HG02885 (cell line): ENCODE measurements around the gene BRD2.
"Not testable (repeated sequence)": the region's sequence is repeated elsewhere in the genome, so short reads cannot be mapped to it uniquely, and the experiment has no call there.

Experiments
- ATAC-seq: cut with Tn5 transposase; IDR thresholded peaks from one replicate; pipeline ENCODE4 v1.9.1; 2021; ENCODE audit warnings: mild to moderate bottlenecking; ENCODE audit not compliant: unreplicated experiment, poor library complexity

BRD2 gene

GRCh38 chr6:32968093-32968866 is at the start of gene BRD2:
Gene BRD2 (plus strand): TSS chr6:32968594. CDS start chr6:32972899, 4,305 bp downstream.
- ATAC-seq = peak; percentile 38

- ATAC-seq = no peak
These were observed 47.7 kb upstream of the BRD2 start for GRCh38 chr6:32920715-32921114.

- ATAC-seq = no peak
These were observed 46.3 kb upstream of the BRD2 start for GRCh38 chr6:32922083-32922482.

GRCh38 chr6:32931211-32931610 is 37.2 kb upstream of the BRD2 start:
- no peak for ATAC-seq

GRCh38 chr6:32932132-32932868 is 36.1 kb upstream of the BRD2 start:
- ATAC-seq = no peak

GRCh38 chr6:32933661-32934085 is 34.7 kb upstream of the BRD2 start:
- ATAC-seq = no peak

- ATAC-seq = no peak
These were observed 32.7 kb upstream of the BRD2 start for GRCh38 chr6:32935551-32936238.

GRCh38 chr6:32936239-32937152 is 31.9 kb upstream of the BRD2 start:
- ATAC-seq = no peak

- no peak for ATAC-seq
These were observed 31.2 kb upstream of the BRD2 start for GRCh38 chr6:32937230-32937633.

- no peak for ATAC-seq
These were observed 29.9 kb upstream of the BRD2 start for GRCh38 chr6:32938494-32938893.

- ATAC-seq = peak; percentile 66
These were observed 27.7 kb upstream of the BRD2 start, which contains the start of gene HLA-DMB for GRCh38 chr6:32940656-32941213. Gene HLA-DMB (minus strand): TSS chr6:32941028. CDS start chr6:32940807, 221 bp downstream.

GRCh38 chr6:32941214-32941768 is 27.1 kb upstream of the BRD2 start:
- ATAC-seq = peak; percentile 49

- ATAC-seq = not testable (repeated sequence)
These were observed 25.8 kb upstream of the BRD2 start for GRCh38 chr6:32942555-32943123.

GRCh38 chr6:32943864-32944649 is 24.3 kb upstream of the BRD2 start:
- peak; percentile 46 for ATAC-seq

GRCh38 chr6:32945108-32945760 is 23.2 kb upstream of the BRD2 start:
- no peak for ATAC-seq

- no peak for ATAC-seq
These were observed 22.4 kb upstream of the BRD2 start for GRCh38 chr6:32945953-32946352.

- no peak for ATAC-seq
These were observed 21.5 kb upstream of the BRD2 start for GRCh38 chr6:32946893-32947292.
